Transverse colon (tissue), 3 donors: Measurements from ENCODE around the gene JMJD4.

ENCODE experiments used
- CTCF ChIP-seq, 5 experiments: fragments of 200-600 bp in 3 of 5; fragments of 450-650 bp in 2 of 5; sonication (generic) in 3 of 5; IDR thresholded peaks; 1 replicate in 2 of 5; 2 replicates in 3 of 5; pipeline ENCODE4 v1.5.1; 2016 to 2017; ENCODE audit warnings: antibody characterized with exemption in 5 of 5, inconsistent platforms in 3 of 5, mild to moderate bottlenecking in 2 of 5, moderate library complexity in 1 of 5
- EP300 ChIP-seq: sonication (generic); formaldehyde crosslinking; IDR thresholded peaks from one replicate; pipeline ENCODE4 v1.6.1; 2017; ENCODE audit warnings: antibody characterized with exemption, low read depth
- POLR2A ChIP-seq: fragments of 450-650 bp; IDR thresholded peaks from one replicate; pipeline ENCODE4 v1.6.1; 2016; ENCODE audit warnings: antibody characterized with exemption, mild to moderate bottlenecking, moderate library complexity

GRCh38 chr1:227759341-227760300 is 24.5 kb upstream of the JMJD4 start:
- TF ChIP-seq CTCF (IDR thresholded peaks at IDR 0.05) (no peak), POLR2A (no peak), EP300 (peak; percentile 7)
